ENCODE data around the gene NSD1.
"Not testable (repeated sequence)": the region's sequence is repeated elsewhere in the genome, so short reads cannot be mapped to it uniquely, and the experiment has no call there.

Gene NSD1

GRCh38 chr5:177177847-177178437 is 44.4 kb downstream of the NSD1 start:
- DNase-seq, result not testable (repeated sequence)

GRCh38 chr5:177178733-177179304 is 45.2 kb downstream of the NSD1 start:
- no peak for DNase-seq

- DNase-seq, result no peak
Observed at GRCh38 chr5:177179431-177179830, 45.9 kb downstream of the NSD1 start.

GRCh38 chr5:177183142-177183541 is 49.6 kb downstream of the NSD1 start:
- DNase-seq, result no peak

GRCh38 chr5:177183766-177184360 is 50.3 kb downstream of the NSD1 start:
- peak; percentile 10 for DNase-seq

GRCh38 chr5:177185993-177186392 is 52.4 kb downstream of the NSD1 start:
- no peak for DNase-seq

- no peak for DNase-seq
Observed at GRCh38 chr5:177186645-177187044, 53.1 kb downstream of the NSD1 start.

GRCh38 chr5:177188775-177189174 is 55.2 kb downstream of the NSD1 start:
- no peak for DNase-seq

GRCh38 chr5:177189416-177189815 is 55.8 kb downstream of the NSD1 start:
- DNase-seq, result no peak

- no peak for DNase-seq
Observed at GRCh38 chr5:177189965-177190364, 56.4 kb downstream of the NSD1 start.

GRCh38 chr5:177194268-177194667 is 60.7 kb downstream of the NSD1 start:
- DNase-seq, result no peak

- DNase-seq, result no peak
Observed at GRCh38 chr5:177195307-177195952, 61.9 kb downstream of the NSD1 start.

GRCh38 chr5:177198738-177199137 is 65.2 kb downstream of the NSD1 start:
- DNase-seq, result peak; percentile 7

- no peak for DNase-seq
Observed at GRCh38 chr5:177204281-177204680, 70.7 kb downstream of the NSD1 start.

- DNase-seq, result no peak
Observed at GRCh38 chr5:177209610-177210009, 76.0 kb downstream of the NSD1 start.

GRCh38 chr5:177212242-177212641 is 78.7 kb downstream of the NSD1 start:
- DNase-seq, result no peak

GRCh38 chr5:177220576-177220975 is 87.0 kb downstream of the NSD1 start:
- no peak for DNase-seq

GRCh38 chr5:177222269-177222668 is 88.7 kb downstream of the NSD1 start:
- DNase-seq, result no peak

GRCh38 chr5:177225798-177226197 is 92.2 kb downstream of the NSD1 start:
- no peak for DNase-seq

- no peak for DNase-seq
Observed at GRCh38 chr5:177226860-177227259, 93.3 kb downstream of the NSD1 start.

- DNase-seq, result no peak
Observed at GRCh38 chr5:177228751-177229150, 95.2 kb downstream of the NSD1 start.

- DNase-seq, result no peak
Observed at GRCh38 chr5:177230660-177231059, 97.1 kb downstream of the NSD1 start.

- DNase-seq, result no peak
Observed at GRCh38 chr5:177231479-177232250, 98.1 kb downstream of the NSD1 start.
